Mucosa of rectum (tissue), 2 donors: ENCODE results near the gene POP4.

Experiments used
- H3K27ac ChIP-seq, 2 donors: one replicate each; pipeline ENCODE4 v1.7.0; 2013; ENCODE audit warnings: inconsistent platforms in 2 of 2, low read depth in 2 of 2, low read length in 2 of 2
- H3K27me3 ChIP-seq, 2 donors: one replicate each; pipeline ENCODE4 v1.7.0; 2013; ENCODE audit warnings: low read length in 2 of 2; ENCODE audit not compliant: control insufficient read depth in 2 of 2, insufficient read depth in 2 of 2
- H3K36me3 ChIP-seq, 2 donors: one replicate each; pipeline ENCODE4 v1.7.0; 2013; ENCODE audit warnings: low read length in 2 of 2; ENCODE audit not compliant: control insufficient read depth in 2 of 2, insufficient read depth in 2 of 2
- H3K4me1 ChIP-seq, 2 donors: one replicate each; pipeline ENCODE4 v1.7.0; 2013; ENCODE audit warnings: low read length in 2 of 2, mild to moderate bottlenecking in 1 of 2; ENCODE audit not compliant: control insufficient read depth in 2 of 2, insufficient read depth in 2 of 2
- H3K4me3 ChIP-seq, 2 donors: one replicate each; pipeline ENCODE4 v1.7.0; 2013; ENCODE audit warnings: low read length in 2 of 2
- H3K9ac ChIP-seq, 2 donors: one replicate each; pipeline ENCODE4 v1.7.0; 2013; ENCODE audit warnings: low read length in 2 of 2, low read depth in 1 of 2, mild to moderate bottlenecking in 1 of 2
- H3K9me3 ChIP-seq, 2 donors: one replicate each; pipeline ENCODE4 v1.7.0; 2013; ENCODE audit warnings: low read length in 2 of 2; ENCODE audit not compliant: control insufficient read depth in 2 of 2
- donor health status: healthy.
- donor health status: Normal muscosa, but diverticular disease.

Gene POP4

DNA sequence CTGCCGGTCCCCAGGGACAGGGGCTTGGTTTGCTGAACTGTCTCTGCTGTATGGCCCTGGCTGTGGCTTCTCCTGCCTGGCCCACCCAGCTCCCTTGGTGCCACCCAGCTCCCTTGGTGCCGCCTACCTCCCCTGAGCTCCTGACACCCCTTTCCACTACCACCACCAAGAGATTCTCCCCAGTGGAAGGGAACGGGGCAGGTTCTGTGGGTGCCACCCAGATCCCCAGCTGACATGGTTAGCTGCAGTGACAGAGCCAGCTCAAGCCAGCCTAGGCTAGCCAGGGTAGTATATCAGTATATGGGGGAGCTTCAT is 28.5 kb upstream of the POP4 start:
- no peaks in the 10 kb centered on the region for H3K36me3 ChIP-seq
- H3K27ac ChIP-seq: no peak overlapping the region
- H3K27me3 ChIP-seq: peaks cover 0 to 4% of the 10 kb centered on the region in 2 donors
- H3K4me1 ChIP-seq: no peaks in the 10 kb centered on the region
- no peak overlapping the region for H3K9ac ChIP-seq
- no peak overlapping the region for H3K4me3 ChIP-seq
- H3K9me3 ChIP-seq: no peaks in the 10 kb centered on the region

DNA sequence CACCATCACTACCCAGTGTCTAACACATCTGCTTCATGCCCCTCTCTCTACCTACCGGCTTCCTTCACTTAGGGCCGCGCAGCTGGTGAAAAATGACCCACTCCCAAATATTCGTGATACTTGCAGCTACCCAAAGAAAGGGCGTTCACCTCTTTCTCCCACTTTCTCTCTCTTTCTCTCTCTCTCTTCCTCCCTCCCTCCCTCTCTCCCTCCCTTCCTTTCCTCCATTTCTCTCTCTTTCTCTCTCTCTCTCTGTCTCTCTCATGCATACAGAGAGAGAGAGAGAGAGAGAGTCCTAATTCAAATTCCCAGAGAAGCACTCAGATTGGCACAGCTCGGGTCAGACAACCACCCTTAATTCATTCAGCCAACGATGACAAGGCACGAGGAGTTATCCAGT is 27.7 kb upstream of the POP4 start:
- Histone ChIP-seq H3K27ac (no peak overlapping the region), H3K27me3 (peaks cover 0 to 4% of the 10 kb centered on the region in 2 donors), H3K9me3 (no peaks in the 10 kb centered on the region), H3K4me3 (no peak overlapping the region), H3K36me3 (no peaks in the 10 kb centered on the region), H3K4me1 (no peaks in the 10 kb centered on the region), H3K9ac (no peak overlapping the region)

DNA sequence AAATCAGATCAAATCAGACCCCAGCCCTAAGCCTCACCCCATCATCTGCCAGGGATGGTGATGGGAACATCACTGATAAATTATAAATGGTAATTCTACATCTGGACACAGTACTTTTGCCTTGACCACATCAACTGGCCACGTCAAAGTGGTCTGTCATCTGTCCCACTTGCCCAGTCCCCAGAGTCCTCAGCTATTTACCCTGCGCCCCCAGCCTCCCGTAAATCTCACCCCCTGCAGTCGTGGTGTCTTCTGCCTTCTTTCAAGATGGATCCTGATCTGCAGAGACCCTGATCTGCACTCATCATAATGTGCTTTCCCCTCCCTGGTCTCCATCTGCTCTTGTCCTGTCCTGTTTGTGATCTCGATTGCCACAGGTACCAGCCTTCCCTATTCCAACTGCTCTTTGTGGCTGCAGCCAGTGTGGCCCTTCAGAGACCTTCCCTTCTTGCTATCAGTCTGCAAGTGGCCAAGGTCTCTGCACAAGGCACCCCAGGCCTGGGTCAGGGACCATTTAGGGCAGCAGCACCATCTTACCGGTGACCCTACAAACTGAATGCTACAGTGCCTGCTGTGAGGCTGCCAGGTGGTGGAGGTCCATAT is 26.7 kb upstream of the POP4 start:
- no peak overlapping the region for H3K9ac ChIP-seq
- peaks cover 0 to 4% of the 10 kb centered on the region in 2 donors for H3K27me3 ChIP-seq
- H3K4me3 ChIP-seq: no peak overlapping the region
- H3K4me1 ChIP-seq: no peaks in the 10 kb centered on the region
- no peaks in the 10 kb centered on the region for H3K36me3 ChIP-seq
- no peak overlapping the region for H3K27ac ChIP-seq
- H3K9me3 ChIP-seq: no peaks in the 10 kb centered on the region

DNA sequence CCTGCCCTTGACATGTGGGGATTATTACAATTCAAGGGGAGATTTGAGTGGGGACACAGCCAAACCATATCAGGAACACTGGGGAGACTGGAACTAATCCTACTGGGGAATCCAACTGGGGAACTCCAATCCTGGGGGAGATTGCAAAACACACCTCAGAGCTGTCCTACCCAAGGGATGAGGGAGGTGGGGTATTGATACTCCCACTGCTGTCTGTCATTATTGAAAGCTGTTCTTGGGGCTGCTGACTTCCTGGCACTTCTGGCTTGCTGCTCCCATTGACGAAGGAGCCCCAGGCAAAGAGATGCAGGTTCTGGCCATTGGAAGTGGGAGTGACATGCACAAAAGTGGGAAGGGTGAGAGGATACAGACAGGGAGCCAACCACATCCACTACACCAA is 24.7 kb upstream of the POP4 start:
- H3K4me1 ChIP-seq: no peaks in the 10 kb centered on the region
- H3K27ac ChIP-seq: no peak overlapping the region
- no peaks in the 10 kb centered on the region for H3K36me3 ChIP-seq
- H3K9me3 ChIP-seq: no peaks in the 10 kb centered on the region
- H3K4me3 ChIP-seq: no peak overlapping the region
- H3K27me3 ChIP-seq: no peaks in the 10 kb centered on the region
- H3K9ac ChIP-seq: no peak overlapping the region

DNA sequence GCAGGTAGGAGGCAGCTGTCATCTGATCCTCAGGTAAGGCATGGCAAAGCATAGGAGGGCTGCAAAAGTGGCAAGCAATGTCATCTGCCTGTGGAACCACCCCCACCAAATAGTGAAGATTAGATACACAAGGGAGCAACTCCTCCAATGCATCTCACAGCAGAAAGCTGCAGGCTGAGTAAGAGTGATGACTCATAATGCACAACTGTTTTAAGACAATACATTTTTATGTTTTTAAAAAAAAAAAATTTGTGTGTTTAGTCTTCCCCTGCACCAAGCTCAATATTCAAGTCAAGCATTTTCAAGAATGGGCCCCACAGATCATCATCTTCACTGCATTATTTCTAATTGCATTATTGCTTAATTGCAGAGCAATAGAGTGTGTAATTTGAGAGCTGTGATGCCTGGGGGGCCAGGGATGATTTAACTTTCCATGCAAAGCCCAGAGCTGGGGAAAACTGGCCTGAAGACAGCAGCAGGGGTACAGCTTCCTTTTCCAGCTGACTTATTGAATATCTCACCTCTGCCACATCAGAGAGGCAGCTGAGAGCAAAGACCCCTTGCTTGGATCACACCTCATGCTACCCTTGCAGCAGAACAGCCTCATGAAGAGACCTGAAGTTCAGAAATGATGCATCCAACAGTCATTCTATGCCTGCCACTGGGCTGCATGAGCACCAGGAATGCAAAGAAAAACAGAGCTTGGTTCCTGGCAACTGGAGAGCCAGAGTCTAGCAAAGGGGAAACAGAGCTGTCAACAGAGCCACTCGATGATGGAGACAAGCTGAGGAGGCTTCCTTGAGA is 22.7 kb upstream of the POP4 start:
- Histone ChIP-seq H3K27ac (no peak overlapping the region), H3K36me3 (no peaks in the 10 kb centered on the region), H3K9me3 (no peaks in the 10 kb centered on the region), H3K9ac (no peak overlapping the region), H3K4me1 (no peaks in the 10 kb centered on the region), H3K4me3 (no peak overlapping the region), H3K27me3 (peaks cover 0 to 5% of the 10 kb centered on the region in 2 donors)

DNA sequence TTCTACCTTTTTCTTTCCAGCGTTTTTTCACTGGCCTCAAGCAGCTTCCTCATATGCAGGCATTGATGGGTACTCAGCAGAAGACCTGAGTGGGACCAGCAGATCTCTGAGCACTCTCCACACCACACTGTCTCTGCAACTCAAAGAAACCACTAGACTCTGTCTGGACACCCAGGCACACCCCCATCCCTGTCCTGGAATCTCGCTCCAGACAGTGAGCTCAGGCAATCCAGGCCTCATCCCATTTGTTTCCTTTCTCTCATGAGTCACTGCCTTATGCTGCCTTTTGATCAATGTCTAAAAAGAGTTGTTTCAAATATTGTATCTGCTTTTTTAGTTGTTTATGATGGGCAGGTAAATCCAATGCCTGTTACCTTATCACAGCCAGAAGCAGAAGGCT is 19.7 kb upstream of the POP4 start:
- no peak overlapping the region for H3K4me3 ChIP-seq
- no peaks in the 10 kb centered on the region for H3K36me3 ChIP-seq
- no peaks in the 10 kb centered on the region for H3K4me1 ChIP-seq
- H3K9me3 ChIP-seq: no peaks in the 10 kb centered on the region
- no peak overlapping the region for H3K27ac ChIP-seq
- no peak overlapping the region for H3K9ac ChIP-seq
- H3K27me3 ChIP-seq: peaks cover 0 to 5% of the 10 kb centered on the region in 2 donors

DNA sequence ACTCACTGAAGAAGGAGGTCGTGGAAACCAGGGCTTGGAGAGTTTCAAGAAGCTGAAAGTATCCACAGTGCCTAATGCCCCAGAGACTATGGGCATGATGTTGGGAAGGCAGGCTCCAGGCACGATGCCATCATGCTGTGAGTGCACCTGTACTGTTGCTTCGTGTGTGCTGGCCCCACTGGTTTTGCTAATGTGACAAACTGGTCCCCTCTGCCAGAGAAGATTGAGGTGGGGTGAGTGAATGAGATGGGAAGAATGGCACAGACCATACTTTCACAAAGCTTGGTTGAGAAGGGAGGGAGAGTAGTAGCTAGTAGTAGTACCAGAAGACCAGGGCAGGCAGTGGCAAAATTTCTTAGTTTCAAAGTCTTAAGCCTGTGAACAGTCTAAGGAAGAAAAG is 19.0 kb upstream of the POP4 start:
- no peaks in the 10 kb centered on the region for H3K4me1 ChIP-seq
- H3K9me3 ChIP-seq: no peaks in the 10 kb centered on the region
- H3K27ac ChIP-seq: peak overlapping the region in 1 of 2 donors; percentile 32
- no peak overlapping the region for H3K9ac ChIP-seq
- no peaks in the 10 kb centered on the region for H3K36me3 ChIP-seq
- H3K4me3 ChIP-seq: no peak overlapping the region
- peaks cover 0 to 5% of the 10 kb centered on the region in 2 donors for H3K27me3 ChIP-seq

DNA sequence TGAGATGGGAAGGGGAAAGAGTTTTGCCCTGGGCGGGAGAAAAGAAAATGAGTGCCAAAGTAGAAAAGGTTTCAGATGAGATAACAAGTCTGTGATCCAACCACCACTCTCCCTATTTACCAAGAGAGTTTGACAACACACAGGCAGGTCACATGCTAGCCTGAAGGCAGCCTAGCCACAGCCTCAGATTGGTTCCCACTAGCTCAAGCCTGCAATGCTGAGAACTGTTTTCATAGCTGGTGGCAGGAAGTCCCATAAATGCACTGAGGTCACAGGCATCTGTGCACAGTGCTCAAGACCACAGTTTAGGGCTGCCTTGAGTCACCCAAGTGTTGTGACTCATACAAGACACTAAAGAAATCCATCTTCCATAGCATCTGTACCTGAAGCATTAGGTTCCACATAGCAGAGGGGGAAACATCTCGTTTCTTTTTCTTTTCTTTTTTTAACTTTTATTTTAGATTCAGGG is 18.5 kb upstream of the POP4 start:
- Histone ChIP-seq H3K27ac (no peak overlapping the region), H3K4me1 (no peaks in the 10 kb centered on the region), H3K36me3 (no peaks in the 10 kb centered on the region), H3K9ac (no peak overlapping the region), H3K9me3 (no peaks in the 10 kb centered on the region), H3K27me3 (peaks cover 0 to 6% of the 10 kb centered on the region in 2 donors), H3K4me3 (no peak overlapping the region)

DNA sequence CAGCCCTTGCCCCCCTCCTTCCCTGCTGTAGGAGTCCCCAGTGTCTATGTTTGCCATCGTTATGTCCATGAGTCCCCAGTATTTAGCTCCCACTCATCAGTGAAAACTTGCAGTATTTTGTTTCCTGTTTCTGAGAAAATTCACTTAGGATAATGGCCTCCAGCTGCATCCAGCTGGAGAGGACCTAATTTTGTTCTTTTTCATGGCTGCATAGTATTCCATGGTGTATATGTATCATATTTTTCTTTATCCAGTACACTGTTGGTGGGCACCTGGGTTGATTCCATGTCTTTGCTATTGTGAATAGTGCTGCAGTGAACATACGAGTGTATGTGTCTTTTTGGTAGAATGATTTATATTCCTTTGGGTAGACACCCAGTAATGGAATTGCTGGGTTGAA is 18.0 kb upstream of the POP4 start:
- no peaks in the 10 kb centered on the region for H3K4me1 ChIP-seq
- H3K9me3 ChIP-seq: no peaks in the 10 kb centered on the region
- H3K36me3 ChIP-seq: no peaks in the 10 kb centered on the region
- H3K27ac ChIP-seq: no peak overlapping the region
- H3K9ac ChIP-seq: no peak overlapping the region
- peaks cover 0 to 9% of the 10 kb centered on the region in 2 donors for H3K27me3 ChIP-seq
- H3K4me3 ChIP-seq: no peak overlapping the region

DNA sequence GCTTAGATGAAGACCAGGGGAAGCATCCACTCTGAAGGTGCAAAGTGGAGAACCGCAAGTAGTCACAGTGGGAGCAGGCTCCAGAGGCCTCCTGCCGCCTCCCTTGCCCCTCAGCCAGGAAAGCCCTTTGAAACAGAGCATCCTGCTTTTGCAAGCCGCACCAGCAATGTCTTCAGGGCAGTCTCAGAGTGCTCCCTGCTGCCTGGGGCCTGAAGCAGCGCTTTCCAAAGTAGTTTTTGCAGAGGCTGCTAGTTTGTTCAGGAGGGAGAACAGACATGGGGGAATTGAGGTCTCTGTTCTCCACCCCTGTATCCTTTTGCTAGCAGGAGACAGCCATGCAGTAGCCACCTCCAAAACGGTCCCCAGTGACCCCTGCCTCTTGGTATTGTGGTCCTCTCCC is 15.8 kb upstream of the POP4 start:
- no peaks in the 10 kb centered on the region for H3K36me3 ChIP-seq
- no peak overlapping the region for H3K27ac ChIP-seq
- H3K9me3 ChIP-seq: no peaks in the 10 kb centered on the region
- no peak overlapping the region for H3K4me3 ChIP-seq
- no peak overlapping the region for H3K9ac ChIP-seq
- H3K27me3 ChIP-seq: peaks cover 0 to 11% of the 10 kb centered on the region in 2 donors
- H3K4me1 ChIP-seq: no peaks in the 10 kb centered on the region
